Measurements from ENCODE around the gene OR5AU1.
"Not testable (repeated sequence)": the region's sequence is repeated elsewhere in the genome, so short reads cannot be mapped to it uniquely, and the experiment has no call there.

The OR5AU1 gene

DNA sequence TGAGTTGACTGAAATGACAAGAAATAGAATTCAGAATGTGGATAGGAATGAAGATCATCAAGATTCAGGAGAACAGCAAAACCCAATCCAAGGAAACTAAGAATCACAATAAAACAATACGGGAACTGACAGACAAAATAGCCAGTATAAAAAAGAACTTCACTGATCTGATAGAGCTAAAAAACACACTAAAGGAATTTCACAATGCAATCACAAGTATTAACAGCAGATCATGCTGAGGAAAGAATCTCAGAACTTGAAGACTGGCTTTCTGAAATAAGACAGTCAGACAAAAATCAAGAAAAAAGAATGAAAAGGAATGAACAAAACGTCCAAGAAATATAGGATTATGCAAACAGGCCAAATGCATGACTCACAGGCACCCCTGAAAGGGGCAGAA lies 15.3 kb upstream of the OR5AU1 start:
- DNase-seq (ENCODE audit: low read depth in 2 of 2) = no peak

- DNase-seq (ENCODE audit: low read depth in 2 of 2) = no peak
These were observed 13.7 kb upstream of the OR5AU1 start for GRCh38 chr14:21169573-21169972.

- DNase-seq (ENCODE audit: low read depth in 2 of 2) = no peak
These were observed 12.2 kb upstream of the OR5AU1 start for GRCh38 chr14:21168055-21168454.

GRCh38 chr14:21165670-21166069 lies 9.8 kb upstream of the OR5AU1 start:
- not testable (repeated sequence) for DNase-seq (ENCODE audit: low read depth in 2 of 2)

DNA sequence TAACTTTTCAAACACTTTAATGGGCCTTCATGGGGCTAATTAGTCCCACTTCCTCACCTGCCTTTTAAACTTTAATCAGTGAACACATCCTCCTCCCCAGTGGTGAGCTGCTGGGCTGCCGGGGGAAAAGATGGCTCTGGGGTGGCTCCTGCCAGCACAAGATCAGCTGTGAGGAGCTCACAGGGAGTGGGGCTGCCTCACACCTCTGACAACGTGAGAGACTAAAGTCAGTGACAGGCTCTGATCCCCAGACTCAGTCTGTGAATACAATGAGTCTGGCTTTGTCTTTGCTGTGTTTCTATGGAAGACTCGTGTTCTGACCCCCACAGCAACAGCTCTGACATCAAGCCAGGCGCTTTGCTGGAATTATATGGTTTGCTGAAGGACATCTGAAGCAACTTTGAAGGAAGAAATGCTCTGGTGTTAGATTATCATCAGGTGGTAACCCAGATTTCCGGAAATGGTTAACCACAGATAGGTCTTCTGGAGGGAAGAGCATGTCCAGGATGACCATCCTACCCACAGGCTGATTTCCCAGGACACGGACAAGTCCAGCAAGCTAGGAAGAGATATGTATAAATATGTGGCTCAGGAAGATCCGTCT lies 9.2 kb upstream of the OR5AU1 start:
- not testable (repeated sequence) for DNase-seq (ENCODE audit: low read depth in 2 of 2)

GRCh38 chr14:21163871-21164291 lies 8.0 kb upstream of the OR5AU1 start:
- DNase-seq (ENCODE audit: low read depth in 2 of 2) = no peak

DNA sequence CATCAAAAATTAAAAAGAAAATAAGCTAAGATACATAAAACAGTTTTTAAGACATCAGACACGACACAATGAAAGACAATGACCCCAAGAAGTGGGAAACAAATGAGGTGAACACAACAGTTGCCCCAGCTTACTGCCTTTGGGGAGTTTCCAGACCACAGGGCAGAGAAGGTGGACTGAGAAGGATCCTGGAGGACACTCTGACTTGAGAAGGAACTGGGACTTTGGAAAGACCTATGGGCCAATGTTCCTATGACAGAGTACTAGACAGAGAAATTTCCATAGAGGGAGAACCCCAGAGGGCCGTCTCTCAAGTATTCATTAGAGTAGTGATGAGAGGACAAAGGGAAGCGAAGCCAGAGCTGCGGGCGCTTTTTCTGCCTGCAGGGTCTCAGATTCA lies 6.2 kb upstream of the OR5AU1 start:
- no peak for DNase-seq (ENCODE audit: low read depth in 2 of 2)

DNA sequence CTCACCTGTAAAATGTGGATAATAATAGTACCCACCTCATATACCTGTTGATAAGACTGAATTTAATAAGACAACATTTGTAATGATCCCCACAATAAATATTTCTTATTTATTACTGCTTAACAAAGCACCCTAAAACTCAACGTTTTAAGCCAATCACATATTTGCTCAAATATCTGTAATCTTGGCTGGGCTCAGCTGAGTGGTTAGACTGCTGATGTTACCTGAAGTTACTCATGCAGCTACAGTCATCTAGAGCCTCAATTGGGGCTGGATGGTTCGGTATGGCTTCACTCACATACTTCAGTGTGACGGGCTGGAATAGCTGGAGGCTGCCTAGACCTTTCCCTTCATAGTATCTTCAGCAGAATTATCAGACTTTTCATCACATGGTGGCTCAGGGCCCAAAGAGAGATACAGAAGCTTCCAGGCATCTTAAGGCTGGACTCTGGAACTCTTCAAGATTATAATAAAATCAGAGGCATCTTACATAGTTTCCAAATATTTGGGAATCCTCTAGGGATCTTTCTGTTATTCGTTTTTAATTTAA lies 4.3 kb upstream of the OR5AU1 start:
- no peak for DNase-seq (ENCODE audit: low read depth in 2 of 2)

- DNase-seq (ENCODE audit: low read depth in 2 of 2) = not testable (repeated sequence)
These were observed 2.3 kb upstream of the OR5AU1 start for GRCh38 chr14:21158175-21158574.

GRCh38 chr14:21149641-21150367 lies 6.1 kb downstream of the OR5AU1 start:
- no peak for DNase-seq (ENCODE audit: low read depth in 2 of 2)

- DNase-seq (ENCODE audit: low read depth in 2 of 2) = no peak
These were observed 10.4 kb downstream of the OR5AU1 start for GRCh38 chr14:21145437-21145836.

- DNase-seq (ENCODE audit: low read depth in 2 of 2) = no peak
These were observed 13.5 kb downstream of the OR5AU1 start for GRCh38 chr14:21142357-21142756.

GRCh38 chr14:21136024-21136423 lies 19.8 kb downstream of the OR5AU1 start:
- DNase-seq (ENCODE audit: low read depth in 2 of 2) = no peak

DNA sequence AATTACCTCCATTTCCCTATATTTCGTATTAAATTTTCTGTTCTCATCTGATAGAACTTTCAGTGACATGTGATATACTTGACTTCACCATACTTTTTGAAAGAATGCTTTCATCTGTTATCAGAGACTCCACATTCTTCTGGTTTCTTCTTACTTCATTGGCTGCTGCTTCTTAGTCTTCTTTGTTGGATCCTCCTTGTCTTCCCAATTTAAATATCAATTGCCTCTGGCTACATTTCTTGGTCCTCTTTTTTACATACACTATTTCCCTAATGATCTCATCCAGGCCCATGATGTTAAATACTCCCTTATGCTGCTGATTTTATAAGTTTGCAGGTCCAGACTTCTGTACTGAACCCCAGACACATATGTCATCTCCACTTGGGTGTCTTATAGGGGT lies 22.0 kb downstream of the OR5AU1 start:
- no peak for DNase-seq (ENCODE audit: low read depth in 2 of 2)

DNA sequence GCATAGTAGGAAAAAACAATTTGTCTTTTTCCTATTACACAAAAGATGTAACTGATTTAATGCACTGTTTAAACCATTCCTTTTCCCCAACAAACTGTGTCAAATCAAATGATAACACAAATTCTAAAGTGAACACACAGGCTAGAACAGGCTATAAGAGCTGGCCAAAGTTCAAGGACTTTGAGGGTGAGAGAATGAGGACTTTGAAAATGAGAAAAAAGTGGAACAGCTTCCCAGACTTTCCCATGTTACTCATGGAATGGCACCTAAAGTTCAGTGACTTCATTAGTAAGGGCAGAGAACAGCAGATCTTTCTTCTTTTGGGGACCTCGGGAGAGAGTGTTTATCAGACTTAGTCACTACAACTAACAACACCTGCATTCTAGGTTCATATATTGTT lies 32.4 kb downstream of the OR5AU1 start:
- DNase-seq (ENCODE audit: low read depth in 2 of 2) = no peak

DNA sequence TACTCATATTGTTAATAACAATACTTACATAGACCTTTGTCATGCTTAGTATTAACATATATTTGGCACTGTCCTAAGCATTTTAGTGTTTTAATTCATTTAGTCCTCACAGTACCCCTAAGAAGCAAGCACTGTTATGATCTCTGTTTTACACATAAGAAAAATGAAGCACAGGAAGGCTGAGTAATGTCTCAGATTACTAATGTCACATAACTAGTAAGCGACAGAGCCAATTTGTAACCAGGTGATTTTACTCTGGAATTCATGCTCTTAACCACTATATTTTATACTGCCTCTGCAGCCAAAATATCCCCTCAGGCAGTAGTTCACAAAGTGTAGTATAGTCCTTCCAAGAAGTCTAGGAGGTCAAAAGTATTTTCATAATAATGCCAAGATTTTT lies 34.7 kb downstream of the OR5AU1 start:
- DNase-seq (ENCODE audit: low read depth in 2 of 2) = no peak

- no peak for DNase-seq (ENCODE audit: low read depth in 2 of 2)
These were observed 35.2 kb downstream of the OR5AU1 start for GRCh38 chr14:21120686-21121085.

GRCh38 chr14:21118933-21119332 lies 36.9 kb downstream of the OR5AU1 start:
- no peak for DNase-seq (ENCODE audit: low read depth in 2 of 2)

DNA sequence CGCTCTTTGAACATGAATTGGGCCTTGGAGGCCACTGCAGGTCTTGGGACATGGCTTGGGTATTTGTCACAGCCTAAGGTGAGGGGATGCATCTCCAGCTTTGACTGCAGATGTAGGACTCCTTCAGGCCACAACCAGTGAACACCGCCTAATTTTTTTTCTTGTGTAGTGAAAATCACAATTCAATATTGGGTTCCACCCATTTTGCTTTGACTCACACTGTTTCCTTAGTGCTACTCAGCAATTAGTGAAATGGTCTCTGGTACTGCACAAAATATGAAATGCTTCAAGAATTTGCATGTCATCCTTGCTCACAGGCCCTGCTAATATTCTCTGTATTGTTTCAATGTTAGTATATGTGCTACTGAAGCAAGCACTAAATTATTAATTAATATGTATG lies 42.5 kb downstream of the OR5AU1 start:
- no peak for DNase-seq (ENCODE audit: low read depth in 2 of 2)

DNA sequence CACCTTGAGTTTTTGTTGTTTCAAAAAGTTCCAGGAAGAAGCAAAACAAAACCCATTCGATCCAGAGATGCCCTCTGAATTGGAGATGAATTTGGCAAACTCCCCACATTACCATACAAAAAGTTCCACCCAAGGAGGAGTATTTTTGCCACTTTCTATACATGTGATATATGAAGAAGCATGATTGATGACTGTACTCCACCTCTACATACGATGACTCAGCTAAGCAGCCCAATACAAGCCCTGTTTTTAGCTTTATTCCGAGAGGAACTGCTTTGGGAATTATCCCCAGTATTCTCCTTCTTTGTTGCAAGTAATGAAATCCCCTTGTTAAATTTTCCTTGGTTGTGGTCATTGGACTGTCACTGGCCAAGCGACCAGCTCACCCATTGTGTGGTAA lies 43.6 kb downstream of the OR5AU1 start:
- no peak for DNase-seq (ENCODE audit: low read depth in 2 of 2)

- DNase-seq (ENCODE audit: low read depth in 2 of 2) = no peak
These were observed 46.3 kb downstream of the OR5AU1 start for GRCh38 chr14:21109377-21110138.

DNA sequence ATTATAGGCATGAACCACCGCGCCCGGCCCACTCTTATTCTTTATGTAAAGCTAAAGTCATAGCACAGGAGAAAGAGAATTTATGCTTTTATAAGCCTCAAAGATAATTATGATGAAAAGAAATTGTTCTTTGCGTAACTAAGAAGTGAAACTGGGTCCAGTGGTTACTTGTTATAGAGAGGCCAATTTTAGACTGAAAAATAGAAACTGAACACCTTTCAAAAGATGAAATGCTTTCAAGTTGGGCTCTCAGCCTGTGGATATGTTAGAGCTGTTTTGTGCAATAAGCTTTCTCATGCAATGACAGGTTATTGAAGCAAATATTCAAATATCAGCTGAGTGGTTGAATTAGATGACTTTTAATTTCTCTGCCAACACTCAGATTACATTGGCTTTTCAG lies 47.1 kb downstream of the OR5AU1 start:
- DNase-seq (ENCODE audit: low read depth in 2 of 2) = no peak

Measured in stimulated activated CD8-positive, alpha-beta memory T cell treated with anti-CD3 and anti-CD28 coated beads, Interleukin-15, amount 100 ng/mL, for 4 hours (primary cell).